Urothelium cell line (cell line): ENCODE data around the gene TBX15.
A peak's percentile ranks its signal among the peaks of the same experiment; 100 is the strongest.

Experiments
- DNase-seq: peaks from one replicate; pipeline ENCODE4 v3.0.0; 2011; ENCODE audit warnings: low spot score, mixed read lengths
- FAIRE-seq: peaks from 2 replicates; lab custom pipeline; 2011; peaks lifted over from hg19 to GRCh38; lab: Jason Lieb, UNC

The TBX15 gene

GRCh38 chr1:119002028-119002686 is 14.0 kb upstream of the TBX15 start:
- DNase-seq = peak; percentile 78
- peak; percentile 86 for FAIRE-seq

- peak; percentile 40 for DNase-seq
- peak; percentile 37 for FAIRE-seq
Observed at GRCh38 chr1:119001181-119002027, 13.3 kb upstream of the TBX15 start.

- DNase-seq (no peak), FAIRE-seq (no peak)
Observed at GRCh38 chr1:119000371-119001180, 12.4 kb upstream of the TBX15 start.

- DNase-seq (no peak), FAIRE-seq (no peak)
Observed at GRCh38 chr1:118999348-119000071, 11.4 kb upstream of the TBX15 start.

- FAIRE-seq (no peak), DNase-seq (no peak)
Observed at GRCh38 chr1:118998171-118998570, 10.0 kb upstream of the TBX15 start.

- no peak for FAIRE-seq
- DNase-seq = no peak
Observed at GRCh38 chr1:118997225-118997624, 9.1 kb upstream of the TBX15 start.

- FAIRE-seq (no peak), DNase-seq (no peak)
Observed at GRCh38 chr1:118995312-118996016, 7.3 kb upstream of the TBX15 start.

- peak; percentile 56 for FAIRE-seq
- no peak for DNase-seq
Observed at GRCh38 chr1:118993700-118994026, 5.5 kb upstream of the TBX15 start.

GRCh38 chr1:118992868-118993699 is 4.9 kb upstream of the TBX15 start:
- no peak for DNase-seq
- no peak for FAIRE-seq

- DNase-seq (no peak), FAIRE-seq (no peak)
Observed at GRCh38 chr1:118992237-118992825, 4.2 kb upstream of the TBX15 start.

- DNase-seq (no peak), FAIRE-seq (no peak)
Observed at GRCh38 chr1:118991448-118991847, 3.3 kb upstream of the TBX15 start.

- no peak for DNase-seq
- no peak for FAIRE-seq
Observed at GRCh38 chr1:118990513-118991152, 2.5 kb upstream of the TBX15 start.

- no peak for DNase-seq
- no peak for FAIRE-seq
Observed at GRCh38 chr1:118989878-118990378, 1.8 kb upstream of the TBX15 start.

GRCh38 chr1:118989006-118989815 is 1.1 kb upstream of the TBX15 start:
- DNase-seq = no peak
- FAIRE-seq = no peak

GRCh38 chr1:118987468-118988185 is 516 bp downstream of the TBX15 start:
- DNase-seq = peak; percentile 78
- FAIRE-seq = peak; percentile 9

GRCh38 chr1:118986555-118987467 is 1.3 kb downstream of the TBX15 start:
- DNase-seq = peak; percentile 52

More at GRCh38 chr1:118986555-118987467, 1.3 kb downstream of the TBX15 start:
- no peak for FAIRE-seq
